ENCODE measurements around the gene SULT1B1. TPM values are rescaled to one million over a fixed set of nuclear protein-coding genes. Genes with fewer than 3 reads are reported as not detected.

Gene SULT1B1
- total and polyA plus RNA-seq, 2 of the 8 experiments (the other 6 are each of a cell fraction or from before 2014, with no cell fraction given): not detected

- no peak overlapping the region for H2AFZ ChIP-seq (ENCODE audit: low read length)
- H3K18ac ChIP-seq (ENCODE audit: extremely low read depth, low read length): no peak overlapping the region
- H3K14ac ChIP-seq (ENCODE audit: insufficient read length): no peak overlapping the region
- POLR2A ChIA-PET (ENCODE audit: partially characterized antibody): no interaction called here
- H3K4me3 ChIP-seq (ENCODE audit: extremely low read depth in 1 of 4, insufficient read depth in 2 of 4, low read depth in 3 of 4, low read length in 4 of 4): no peak overlapping the region
- no peaks in the 10 kb centered on the region for H3K79me2 ChIP-seq (ENCODE audit: control insufficient read depth in 1 of 2, insufficient read depth in 2 of 2, low read length in 2 of 2)
- no peak overlapping the region for H3K23ac ChIP-seq (ENCODE audit: insufficient read length)
- H3K27me3 ChIP-seq (replicated peaks in 1 of 4; ENCODE audit: control insufficient read depth in 3 of 4, extremely low read depth in 1 of 4, insufficient read depth in 3 of 4, low read length in 3 of 4): no peaks in the 10 kb centered on the region
- no peak overlapping the region for H3K56ac ChIP-seq (replicated peaks; ENCODE audit: insufficient read length, low read depth, low read length)
- no peak overlapping the region for H2BK20ac ChIP-seq (ENCODE audit: low read length)
- H3K79me1 ChIP-seq (ENCODE audit: low read depth, low read length): no peaks in the 10 kb centered on the region
- H3K27ac ChIP-seq (ENCODE audit: low read depth, low read length): no peak overlapping the region
- H3K9me3 ChIP-seq (ENCODE audit: insufficient read depth in 2 of 2, low read depth in 1 of 2, low read length in 1 of 2): no peaks in the 10 kb centered on the region
- H2AK5ac ChIP-seq (ENCODE audit: low read depth, low read length): no peak overlapping the region
- H4K91ac ChIP-seq (replicated peaks; ENCODE audit: insufficient read length, low read length): no peak overlapping the region
- no peak overlapping the region for H2BK15ac ChIP-seq (ENCODE audit: low read length)
- H3K36me3 ChIP-seq (ENCODE audit: control insufficient read depth in 2 of 4, insufficient read depth in 4 of 4, low read length in 3 of 4): no peaks in the 10 kb centered on the region
- H3K23me2 ChIP-seq (ENCODE audit: low read depth, low read length): no peaks in the 10 kb centered on the region
- H3K4ac ChIP-seq (replicated peaks; ENCODE audit: insufficient read length, low read depth, low read length): no peak overlapping the region
- no peak overlapping the region for H4K8ac ChIP-seq (ENCODE audit: extremely low read depth, insufficient read depth, low read length)
- H2BK120ac ChIP-seq (replicated peaks; ENCODE audit: low read depth, low read length): no peak overlapping the region
- H2BK5ac ChIP-seq (ENCODE audit: low read depth, low read length): no peak overlapping the region
- FAIRE-seq: no peak
- no peak for TF ChIP-seq SIRT6 (IDR thresholded peaks at IDR 0.05; ENCODE audit: low read length)
- no peak for TF ChIP-seq TAF1 (IDR thresholded peaks at IDR 0.05; ENCODE audit: low read depth, low read length)
- no peak for TF ChIP-seq CBX5 (IDR thresholded peaks at IDR 0.05; ENCODE audit: low read depth, low read length)
- TF ChIP-seq CREB1 (IDR thresholded peaks at IDR 0.05): no peak
- TF ChIP-seq SRF (IDR thresholded peaks at IDR 0.05; ENCODE audit: low read depth, low read length): no peak
- no peak for TF ChIP-seq TEAD4 (IDR thresholded peaks at IDR 0.05; ENCODE audit: low read depth, low read length)
- TF ChIP-seq CHD2 (IDR thresholded peaks at IDR 0.05; ENCODE audit: low read length): no peak
- TF ChIP-seq KDM4A (IDR thresholded peaks at IDR 0.05; ENCODE audit: low read depth, low read length, severe bottlenecking): no peak
- no peak for TF ChIP-seq NRF1 (IDR thresholded peaks at IDR 0.05; ENCODE audit: low read depth, low read length)
- no peak for TF ChIP-seq KDM1A (IDR thresholded peaks at IDR 0.05; ENCODE audit: borderline replicate concordance, low read length)
- TF ChIP-seq EP300 (IDR thresholded peaks at IDR 0.05; ENCODE audit: borderline replicate concordance in 1 of 2, low read depth in 2 of 2, low read length in 2 of 2): no peak
- TF ChIP-seq EGR1 (IDR thresholded peaks at IDR 0.05; ENCODE audit: borderline replicate concordance, low read depth, low read length): no peak
- TF ChIP-seq TAF7 (optimal IDR thresholded peaks at IDR 0.05; ENCODE audit: borderline replicate concordance, low read depth, low read length): no peak
- TF ChIP-seq POU5F1 (IDR thresholded peaks at IDR 0.05; ENCODE audit: low read depth, low read length): no peak
- H4K5ac ChIP-seq (ENCODE audit: insufficient read length, low read depth, low read length): no peak overlapping the region
- H4K20me1 ChIP-seq (replicated peaks in 1 of 2; ENCODE audit: control insufficient read depth in 1 of 2, insufficient read depth in 2 of 2, low read length in 2 of 2): no peaks in the 10 kb centered on the region
- no peak overlapping the region for H2BK12ac ChIP-seq (ENCODE audit: low read depth, low read length)
- H3K9ac ChIP-seq (replicated peaks in 1 of 4; ENCODE audit: extremely low read depth in 1 of 4, low read depth in 3 of 4, low read length in 3 of 4): no peak overlapping the region
- DNase-seq (ENCODE audit: low read depth in 1 of 2, low spot score in 2 of 2): no peak
- H3K4me2 ChIP-seq (ENCODE audit: insufficient read depth in 1 of 2, low read depth in 2 of 2, low read length in 2 of 2): no peak overlapping the region
- H3K4me1 ChIP-seq (replicated peaks in 1 of 4; ENCODE audit: control insufficient read depth in 3 of 4, insufficient read depth in 4 of 4, low read length in 3 of 4): no peaks in the 10 kb centered on the region
- 87 to 100% methylated on average over 1 to 3 of the region's 3 CpGs for WGBS, 2 experiments (ENCODE audit: extremely low coverage in 1 of 2, insufficient coverage in 1 of 2, insufficient read length in 1 of 2, insufficient replicate concordance in 2 of 2, low coverage in 1 of 2, low lambda C conversion rate in 2 of 2, missing lambda C conversion rate in 1 of 2)
- CTCF ChIA-PET (ENCODE audit: partially characterized antibody): interaction anchor here (1.0 kb wide), 1 partner anchor 129 kb away, joined by 4 read pairs; no protein-coding TSS in a partner anchor
Measured at GRCh38 chr4:69702201-69702600, 58.2 kb downstream of the SULT1B1 start.
